B cell (primary cell): Measurements from ENCODE around the gene FAM120B.

Experiments used
- EZH2 ChIP-seq: IDR thresholded peaks from 2 replicates; pipeline ENCODE4 v1.6.1; 2012; ENCODE audit warnings: borderline replicate concordance, low read depth, mild to moderate bottlenecking, moderate library complexity, low read length; ENCODE audit not compliant: insufficient read depth, poor library complexity, severe bottlenecking
- TF ChIP-seq, protein P1 (sequence below): fragments of 200-600 bp; IDR thresholded peaks from one replicate; pipeline ENCODE4 v1.8.0; 2022; ENCODE audit warnings: antibody characterized with exemption, mild to moderate bottlenecking

DNA sequence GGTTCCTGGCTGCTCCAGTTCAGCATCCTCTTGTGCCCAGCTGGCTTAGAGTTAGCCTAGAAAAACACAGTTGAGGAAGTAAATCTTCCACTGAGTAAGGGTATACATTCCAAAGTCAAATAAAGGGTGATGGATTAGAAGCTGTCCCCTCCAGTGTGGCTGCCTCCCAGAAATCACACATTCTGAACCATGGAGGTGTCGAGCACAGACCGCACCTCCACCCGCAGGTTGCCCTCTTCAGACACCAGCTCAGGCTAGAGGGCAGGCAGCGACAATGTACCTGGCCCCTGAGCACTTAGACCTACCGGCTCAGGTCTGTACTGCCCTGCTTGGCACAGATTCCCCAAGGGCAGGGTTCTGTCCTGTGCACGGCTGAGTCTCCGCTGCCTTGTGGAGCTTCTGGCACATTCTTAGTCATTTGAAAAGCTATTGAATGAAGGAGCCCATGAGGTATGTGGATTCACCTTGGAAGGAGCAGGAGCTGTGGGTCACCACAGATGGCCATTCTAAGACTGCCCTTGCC lies 118.1 kb downstream of the FAM120B start:
- TF ChIP-seq, protein P1, sequence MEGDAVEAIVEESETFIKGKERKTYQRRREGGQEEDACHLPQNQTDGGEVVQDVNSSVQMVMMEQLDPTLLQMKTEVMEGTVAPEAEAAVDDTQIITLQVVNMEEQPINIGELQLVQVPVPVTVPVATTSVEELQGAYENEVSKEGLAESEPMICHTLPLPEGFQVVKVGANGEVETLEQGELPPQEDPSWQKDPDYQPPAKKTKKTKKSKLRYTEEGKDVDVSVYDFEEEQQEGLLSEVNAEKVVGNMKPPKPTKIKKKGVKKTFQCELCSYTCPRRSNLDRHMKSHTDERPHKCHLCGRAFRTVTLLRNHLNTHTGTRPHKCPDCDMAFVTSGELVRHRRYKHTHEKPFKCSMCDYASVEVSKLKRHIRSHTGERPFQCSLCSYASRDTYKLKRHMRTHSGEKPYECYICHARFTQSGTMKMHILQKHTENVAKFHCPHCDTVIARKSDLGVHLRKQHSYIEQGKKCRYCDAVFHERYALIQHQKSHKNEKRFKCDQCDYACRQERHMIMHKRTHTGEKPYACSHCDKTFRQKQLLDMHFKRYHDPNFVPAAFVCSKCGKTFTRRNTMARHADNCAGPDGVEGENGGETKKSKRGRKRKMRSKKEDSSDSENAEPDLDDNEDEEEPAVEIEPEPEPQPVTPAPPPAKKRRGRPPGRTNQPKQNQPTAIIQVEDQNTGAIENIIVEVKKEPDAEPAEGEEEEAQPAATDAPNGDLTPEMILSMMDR = no peak
- no peak for TF ChIP-seq EZH2
